Duodenal mucosa (tissue), 2 donors: ENCODE data around the gene CYLD.

Experiments used
- H3K27ac ChIP-seq: one replicate; pipeline ENCODE4 v1.7.0; 2013; ENCODE audit warnings: low read depth, low read length
- H3K27me3 ChIP-seq, 2 donors: one replicate each; pipeline ENCODE4 v1.7.0; 2013; ENCODE audit warnings: low read length in 2 of 2, control low read depth in 1 of 2; ENCODE audit not compliant: insufficient read depth in 2 of 2, control insufficient read depth in 1 of 2
- H3K36me3 ChIP-seq, 2 donors: one replicate each; pipeline ENCODE4 v1.7.0; 2013; ENCODE audit warnings: low read length in 2 of 2, control low read depth in 1 of 2; ENCODE audit not compliant: insufficient read depth in 2 of 2, control insufficient read depth in 1 of 2
- H3K4me1 ChIP-seq, 2 donors: one replicate each; pipeline ENCODE4 v1.7.0; 2013; ENCODE audit warnings: low read length in 2 of 2, control low read depth in 1 of 2; ENCODE audit not compliant: insufficient read depth in 2 of 2, control insufficient read depth in 1 of 2
- H3K4me3 ChIP-seq, 2 donors: one replicate each; pipeline ENCODE4 v1.7.0; 2013; ENCODE audit warnings: low read length in 2 of 2, low read depth in 1 of 2
- H3K9ac ChIP-seq, 2 donors: one replicate each; pipeline ENCODE4 v1.7.0; 2013; ENCODE audit warnings: low read length in 2 of 2, low read depth in 1 of 2
- H3K9me3 ChIP-seq, 2 donors: one replicate each; pipeline ENCODE4 v1.7.0; 2013; ENCODE audit warnings: low read length in 2 of 2, control low read depth in 1 of 2; ENCODE audit not compliant: control insufficient read depth in 1 of 2

CYLD gene

DNA sequence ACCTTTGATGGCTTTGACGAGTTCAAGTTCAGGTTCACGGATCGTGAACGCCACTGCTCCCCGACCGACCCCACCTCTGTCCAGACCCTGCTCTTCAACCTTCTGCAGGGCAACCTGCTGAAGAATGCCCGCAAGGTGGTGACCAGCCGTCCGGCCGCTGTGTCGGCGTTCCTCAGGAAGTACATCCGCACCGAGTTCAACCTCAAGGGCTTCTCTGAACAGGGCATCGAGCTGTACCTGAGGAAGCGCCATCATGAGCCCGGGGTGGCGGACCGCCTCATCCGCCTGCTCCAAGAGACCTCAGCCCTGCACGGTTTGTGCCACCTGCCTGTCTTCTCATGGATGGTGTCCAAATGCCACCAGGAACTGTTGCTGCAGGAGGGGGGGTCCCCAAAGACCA lies 30.8 kb upstream of the CYLD start:
- no peaks in the 10 kb centered on the region for H3K36me3 ChIP-seq
- H3K27ac ChIP-seq, result no peak overlapping the region
- no peak overlapping the region for H3K9ac ChIP-seq
- H3K27me3 ChIP-seq, result no peaks in the 10 kb centered on the region
- H3K9me3 ChIP-seq, result no peaks in the 10 kb centered on the region
- H3K4me3 ChIP-seq, result no peak overlapping the region
- peaks cover 7 to 8% of the 10 kb centered on the region in 2 donors for H3K4me1 ChIP-seq

DNA sequence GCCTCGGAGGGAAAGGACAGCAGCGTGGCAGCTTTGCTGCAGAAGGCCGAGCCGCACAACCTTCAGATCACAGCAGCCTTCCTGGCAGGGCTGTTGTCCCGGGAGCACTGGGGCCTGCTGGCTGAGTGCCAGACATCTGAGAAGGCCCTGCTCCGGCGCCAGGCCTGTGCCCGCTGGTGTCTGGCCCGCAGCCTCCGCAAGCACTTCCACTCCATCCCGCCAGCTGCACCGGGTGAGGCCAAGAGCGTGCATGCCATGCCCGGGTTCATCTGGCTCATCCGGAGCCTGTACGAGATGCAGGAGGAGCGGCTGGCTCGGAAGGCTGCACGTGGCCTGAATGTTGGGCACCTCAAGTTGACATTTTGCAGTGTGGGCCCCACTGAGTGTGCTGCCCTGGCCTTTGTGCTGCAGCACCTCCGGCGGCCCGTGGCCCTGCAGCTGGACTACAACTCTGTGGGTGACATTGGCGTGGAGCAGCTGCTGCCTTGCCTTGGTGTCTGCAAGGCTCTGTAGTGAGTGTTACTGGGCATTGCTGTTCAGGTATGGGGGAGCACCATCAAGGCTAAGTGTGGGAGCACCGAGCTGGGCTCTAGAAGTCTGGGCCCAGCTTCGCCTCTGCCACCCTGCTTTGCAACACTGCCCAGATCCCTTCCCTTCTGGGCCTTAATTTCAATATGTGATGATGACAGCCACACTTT lies 29.9 kb upstream of the CYLD start:
- Histone ChIP-seq H3K36me3 (no peaks in the 10 kb centered on the region), H3K4me1 (peaks cover 7 to 8% of the 10 kb centered on the region in 2 donors), H3K27ac (no peak overlapping the region), H3K9ac (no peak overlapping the region), H3K27me3 (no peaks in the 10 kb centered on the region), H3K9me3 (no peaks in the 10 kb centered on the region), H3K4me3 (no peak overlapping the region)

DNA sequence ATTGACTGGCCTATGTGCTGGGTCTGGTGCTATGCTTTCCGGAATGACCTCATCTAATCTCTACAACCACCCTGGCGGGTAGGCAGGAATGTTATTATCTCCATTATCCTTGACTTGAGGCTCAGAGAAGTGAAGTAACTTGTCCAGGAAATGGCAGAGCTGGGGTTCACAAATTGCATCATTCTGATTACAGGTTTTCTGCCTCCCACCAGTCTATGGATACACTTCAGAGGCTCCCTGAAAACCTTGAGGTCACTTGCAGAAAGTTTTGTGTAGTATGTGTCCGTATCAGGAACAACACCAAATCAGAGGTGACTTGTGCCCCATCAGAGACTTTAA lies 29.4 kb upstream of the CYLD start:
- Histone ChIP-seq H3K4me3 (no peak overlapping the region), H3K9me3 (no peaks in the 10 kb centered on the region), H3K9ac (no peak overlapping the region), H3K36me3 (no peaks in the 10 kb centered on the region), H3K4me1 (peaks cover 7 to 8% of the 10 kb centered on the region in 2 donors), H3K27me3 (no peaks in the 10 kb centered on the region), H3K27ac (no peak overlapping the region)

DNA sequence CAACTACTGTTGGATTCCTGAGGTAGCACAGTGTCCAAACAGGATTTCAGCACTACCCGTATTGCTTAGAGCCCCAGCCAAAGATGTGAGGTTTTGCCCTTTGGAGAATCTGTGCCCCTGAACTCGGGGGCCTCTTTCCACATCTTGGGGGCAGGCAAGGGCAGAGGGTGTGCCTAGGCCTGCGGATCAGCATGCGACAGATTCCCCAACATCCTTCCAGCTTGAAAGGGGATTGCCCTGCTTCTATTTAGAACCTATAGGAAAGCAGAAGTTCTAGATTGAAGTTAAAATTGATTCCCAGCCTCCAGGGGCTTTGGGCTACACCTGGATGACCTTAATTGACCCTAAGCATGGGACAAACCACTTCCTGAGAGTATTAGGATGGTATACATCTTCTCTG lies 28.9 kb upstream of the CYLD start:
- Histone ChIP-seq H3K4me3 (no peak overlapping the region), H3K36me3 (no peaks in the 10 kb centered on the region), H3K27ac (no peak overlapping the region), H3K27me3 (no peaks in the 10 kb centered on the region), H3K9ac (no peak overlapping the region), H3K4me1 (peaks cover 7 to 8% of the 10 kb centered on the region in 2 donors), H3K9me3 (no peaks in the 10 kb centered on the region)

DNA sequence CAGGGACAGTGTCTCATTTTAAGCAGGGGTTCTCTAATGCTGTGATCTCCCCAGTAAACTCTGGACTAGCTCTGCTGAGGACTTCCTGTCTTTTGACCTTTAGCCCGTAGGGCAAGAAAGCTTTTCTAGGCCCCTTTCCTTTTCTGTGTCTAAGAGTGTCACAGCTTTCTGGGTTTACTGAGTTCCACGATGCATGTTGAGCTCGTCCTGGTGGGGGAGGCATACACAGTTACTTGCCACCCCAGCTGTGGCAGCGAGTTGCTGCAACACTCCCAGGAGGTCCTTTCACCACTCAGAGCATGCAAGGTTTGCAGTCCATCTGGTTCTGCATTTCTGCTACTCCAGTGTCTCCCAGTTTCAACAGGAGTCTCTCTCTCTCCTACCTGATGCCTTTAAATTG lies 24.8 kb upstream of the CYLD start:
- Histone ChIP-seq H3K4me3 (no peak overlapping the region), H3K9me3 (no peaks in the 10 kb centered on the region), H3K27ac (no peak overlapping the region), H3K36me3 (no peaks in the 10 kb centered on the region), H3K27me3 (no peaks in the 10 kb centered on the region), H3K9ac (no peak overlapping the region), H3K4me1 (peaks cover 11 to 15% of the 10 kb centered on the region in 2 donors)

DNA sequence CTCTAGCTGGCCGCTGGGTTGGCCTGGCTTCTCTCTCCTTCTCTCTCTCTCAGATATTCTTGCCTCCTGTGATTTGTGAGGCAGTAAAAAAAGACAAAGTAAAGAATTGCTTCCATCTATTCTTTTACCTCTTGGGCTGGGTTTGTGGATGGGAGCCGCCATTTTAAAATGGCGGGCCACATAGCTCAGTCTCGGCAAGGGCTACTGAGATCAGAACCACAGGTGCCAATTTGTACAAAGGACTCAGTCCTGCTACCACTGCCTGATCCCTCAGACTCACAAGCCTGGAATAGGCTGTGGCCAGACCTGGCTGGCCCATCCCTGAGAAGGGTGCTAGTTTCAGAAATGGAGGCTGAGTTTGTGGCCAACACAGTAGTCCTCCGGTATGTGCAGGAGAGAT lies 24.4 kb upstream of the CYLD start:
- H3K27ac ChIP-seq, result no peak overlapping the region
- no peak overlapping the region for H3K4me3 ChIP-seq
- H3K9me3 ChIP-seq, result no peaks in the 10 kb centered on the region
- no peak overlapping the region for H3K9ac ChIP-seq
- H3K4me1 ChIP-seq, result peaks cover 11 to 15% of the 10 kb centered on the region in 2 donors
- no peaks in the 10 kb centered on the region for H3K36me3 ChIP-seq
- H3K27me3 ChIP-seq, result no peaks in the 10 kb centered on the region

DNA sequence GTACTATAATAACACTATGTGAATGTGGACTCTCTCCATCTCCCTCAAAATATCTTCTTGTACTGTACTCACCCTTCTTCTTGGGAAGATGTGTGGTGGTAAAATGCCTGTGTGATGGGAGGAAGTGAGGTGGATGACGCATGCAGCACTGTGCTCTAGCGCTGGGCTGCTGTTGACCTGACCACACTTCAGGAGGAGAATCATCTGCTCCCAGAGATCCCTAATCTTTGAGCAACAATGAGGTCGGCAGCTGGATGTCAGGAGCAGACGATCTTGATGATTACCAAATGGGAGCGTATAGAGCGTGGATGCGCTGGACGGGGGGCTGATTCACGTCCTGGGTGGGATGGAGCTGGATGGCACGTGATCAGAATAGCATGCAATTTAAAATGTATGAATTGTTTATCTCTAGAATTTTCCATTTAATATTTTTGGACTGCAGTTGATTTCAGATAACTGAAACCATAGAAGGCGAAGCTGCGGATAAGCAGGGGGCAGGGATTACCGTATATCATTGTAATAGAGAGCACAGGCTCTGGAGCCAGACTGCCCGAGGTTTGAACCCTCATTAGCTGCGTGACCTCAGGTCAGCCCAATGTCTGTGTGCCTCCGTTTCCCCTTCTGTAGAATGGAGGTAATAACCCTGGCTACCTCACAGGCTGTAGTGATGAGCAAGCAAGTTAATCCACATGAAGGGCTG lies 23.7 kb upstream of the CYLD start:
- Histone ChIP-seq H3K36me3 (no peaks in the 10 kb centered on the region), H3K4me1 (peaks cover 11 to 15% of the 10 kb centered on the region in 2 donors), H3K27ac (no peak overlapping the region), H3K9me3 (no peaks in the 10 kb centered on the region), H3K4me3 (no peak overlapping the region), H3K27me3 (no peaks in the 10 kb centered on the region), H3K9ac (no peak overlapping the region)

DNA sequence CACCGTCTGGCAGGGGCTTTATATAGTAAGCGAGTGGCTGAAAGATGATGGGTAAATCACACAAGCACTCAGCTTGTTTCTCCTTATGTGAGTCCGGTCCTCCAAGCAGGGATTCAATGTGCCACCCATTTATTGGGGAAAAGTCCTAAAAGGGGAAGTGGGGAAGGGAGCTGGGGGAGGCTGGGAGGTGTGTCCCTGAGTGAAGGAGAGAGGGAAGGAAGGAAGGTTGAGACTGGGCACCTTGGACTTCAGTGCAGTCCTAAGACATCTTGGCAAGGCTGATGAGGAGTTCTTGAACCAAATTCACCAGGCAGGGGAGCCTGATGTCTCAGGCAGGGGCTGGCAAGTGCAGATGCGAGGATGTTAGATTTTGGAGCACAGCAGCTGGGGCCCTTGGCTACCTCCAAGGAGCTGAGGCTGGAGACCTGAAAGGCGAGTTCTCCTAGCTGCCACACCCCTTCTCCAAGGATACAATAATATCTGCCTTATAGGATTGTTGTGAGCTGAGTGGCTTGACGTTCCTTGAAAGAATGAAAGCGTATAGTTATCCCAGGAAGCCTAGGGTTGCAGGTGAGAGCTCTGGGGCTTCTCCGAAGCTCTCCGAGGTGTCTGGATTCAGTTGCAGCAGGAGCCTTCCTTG lies 23.0 kb upstream of the CYLD start:
- H3K36me3 ChIP-seq, result no peaks in the 10 kb centered on the region
- no peak overlapping the region for H3K27ac ChIP-seq
- H3K9ac ChIP-seq, result peak overlapping the region in 1 of 2 donors; percentile 20
- no peaks in the 10 kb centered on the region for H3K9me3 ChIP-seq
- no peaks in the 10 kb centered on the region for H3K27me3 ChIP-seq
- peaks cover 11 to 15% of the 10 kb centered on the region in 2 donors for H3K4me1 ChIP-seq
- peak overlapping the region in 1 of 2 donors; percentile 35 for H3K4me3 ChIP-seq

DNA sequence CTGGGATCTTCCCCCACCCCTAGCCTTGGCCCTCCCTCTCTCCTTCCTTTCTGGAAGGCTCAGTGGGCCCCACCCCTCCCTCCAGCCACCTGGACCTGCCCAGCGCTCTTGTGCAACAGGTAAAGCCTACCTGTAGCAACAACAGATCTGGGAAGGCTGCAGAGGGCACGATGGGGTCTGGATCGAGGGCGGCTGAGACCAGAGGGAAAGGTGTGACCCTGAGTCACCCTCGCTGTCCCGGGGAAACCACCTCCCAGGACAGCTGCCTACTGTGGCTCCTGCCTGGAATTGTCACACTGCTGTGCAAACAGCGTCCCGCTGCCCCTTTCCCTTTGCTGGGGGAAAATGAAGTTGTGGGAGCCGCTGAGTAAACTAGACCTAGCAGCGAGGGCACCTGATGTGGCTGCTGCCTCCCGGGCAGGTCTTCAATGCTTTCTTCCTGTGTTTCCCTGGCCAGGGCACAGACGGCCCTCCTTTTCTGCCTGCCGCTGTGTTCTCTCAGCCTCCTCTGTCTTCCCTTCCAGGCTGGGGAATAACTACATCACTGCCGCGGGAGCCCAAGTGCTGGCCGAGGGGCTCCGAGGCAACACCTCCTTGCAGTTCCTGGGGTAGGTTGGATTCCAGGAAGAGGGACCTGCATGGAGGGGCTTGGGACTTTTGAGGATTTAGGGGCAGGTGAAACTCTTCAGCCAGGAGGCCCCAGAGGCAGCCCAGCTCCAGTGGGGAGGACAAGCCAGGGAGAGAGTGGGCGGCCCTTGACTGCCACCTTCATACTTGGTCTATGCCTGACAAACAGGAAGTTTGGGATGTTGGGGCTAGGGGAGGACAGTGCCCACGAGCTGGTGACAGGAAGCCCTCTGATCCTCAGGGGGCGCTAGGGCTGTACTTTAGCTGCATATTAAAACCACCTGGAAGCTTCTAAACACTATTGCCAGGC lies 22.2 kb upstream of the CYLD start:
- no peaks in the 10 kb centered on the region for H3K9me3 ChIP-seq
- H3K27me3 ChIP-seq, result no peaks in the 10 kb centered on the region
- peak overlapping the region in 1 of 2 donors; percentile 20 for H3K9ac ChIP-seq
- peaks cover 0 to 4% of the 10 kb centered on the region in 2 donors for H3K36me3 ChIP-seq
- H3K4me3 ChIP-seq, result peak overlapping the region in 1 of 2 donors; percentile 35
- peaks cover 6 to 15% of the 10 kb centered on the region in 2 donors for H3K4me1 ChIP-seq
- no peak overlapping the region for H3K27ac ChIP-seq
